Transverse colon (tissue), 4 donors: ENCODE results near the gene PCBP3. TPM values are rescaled to one million over a fixed set of nuclear protein-coding genes. Genes with fewer than 3 reads are reported as not detected.

Experiments
- DNase-seq: peaks from one replicate; pipeline ENCODE4 v3.0.0-alpha.2; 2019
- H3K27ac ChIP-seq, 4 donors: fragments of 200-600 bp; sonication (generic); 2 replicates each; pipeline ENCODE4 v1.5.1; 2016 to 2018; ENCODE audit warnings: inconsistent platforms in 4 of 4
- H3K27me3 ChIP-seq: fragments of 200-600 bp; sonication (generic); 2 replicates; pipeline ENCODE4 v1.5.1; 2017; ENCODE audit warnings: inconsistent platforms
- H3K36me3 ChIP-seq, 4 donors: fragments of 200-600 bp; sonication (generic); 2 replicates each; pipeline ENCODE4 v1.5.1; 2017 to 2019; ENCODE audit warnings: inconsistent platforms in 4 of 4
- H3K4me1 ChIP-seq, 4 donors: fragments of 200-600 bp; sonication (generic); 2 replicates each; pipeline ENCODE4 v1.5.1; 2017 to 2020; ENCODE audit warnings: inconsistent platforms in 4 of 4
- H3K4me3 ChIP-seq, 4 donors: fragments of 200-600 bp; sonication (generic); 1 replicate in 1 of 4; 2 replicates in 3 of 4; pipeline versions ENCODE4 v1.5.1 to v1.6.1; 2017 to 2019; ENCODE audit warnings: inconsistent platforms in 4 of 4
- H3K9me3 ChIP-seq, 2 donors: fragments of 200-600 bp; sonication (generic); 2 replicates each; pipeline ENCODE4 v1.5.1; 2017 to 2019; ENCODE audit warnings: inconsistent platforms in 2 of 2
- EP300 ChIP-seq: sonication (generic); formaldehyde crosslinking; IDR thresholded peaks from one replicate; pipeline ENCODE4 v1.6.1; 2017; ENCODE audit warnings: antibody characterized with exemption, low read depth
- POLR2A ChIP-seq: fragments of 450-650 bp; IDR thresholded peaks from one replicate; pipeline ENCODE4 v1.6.1; 2016; ENCODE audit warnings: antibody characterized with exemption, mild to moderate bottlenecking, moderate library complexity
- POLR2AphosphoS5 ChIP-seq, 3 donors: sonication (generic); formaldehyde crosslinking; IDR thresholded peaks; one replicate each; pipeline ENCODE4 v1.6.1; 2016; ENCODE audit warnings: antibody characterized with exemption in 3 of 3
- WGBS, 2 donors: methylation state at CpG; one replicate each; pipeline ENCODE4 v1.1.5; 2018; ENCODE audit warnings: low coverage in 1 of 2; 5-methylcytosine and 5-hydroxymethylcytosine counted together
- in situ Hi-C, 4 donors: fragments of 200-750 bp; cut with MboI; loops; one replicate each; pipeline versions ENCODE4 v1.15.0 to v1.15.1; 2017; ENCODE audit warnings: low sequenced_read_pairs in 3 of 4, low pct_ligation_motif_present in 1 of 4, low pct_unique_long_range_greater_than_20kb in 1 of 4
- intact Hi-C: fragments of 100-400 bp; cut with DNase I; formaldehyde crosslinking; loops from one replicate; pipeline ENCODE4 v1.15.1; 2023; ENCODE audit warnings: low total_unique reads
- total RNA-seq, 4 donors: library from RNA; depleted of rRNA; stranded (reverse); fragments of >200 nt; gene quantifications; one replicate each; pipeline ENCODE4 v1.1.0, GENCODE V29; 2016
- TF ChIP-seq, protein P1 (sequence below), 5 experiments: fragments of 200-600 bp in 3 of 5; fragments of 450-650 bp in 2 of 5; sonication (generic) in 3 of 5; IDR thresholded peaks; 1 replicate in 2 of 5; 2 replicates in 3 of 5; pipeline ENCODE4 v1.5.1; 2016 to 2017; ENCODE audit warnings: antibody characterized with exemption in 5 of 5, inconsistent platforms in 3 of 5, mild to moderate bottlenecking in 2 of 5, moderate library complexity in 1 of 5

Gene PCBP3
- total RNA-seq, 4 donors from 2014 or later = 0.80 to 7.8 (median 5.3) TPM

DNA sequence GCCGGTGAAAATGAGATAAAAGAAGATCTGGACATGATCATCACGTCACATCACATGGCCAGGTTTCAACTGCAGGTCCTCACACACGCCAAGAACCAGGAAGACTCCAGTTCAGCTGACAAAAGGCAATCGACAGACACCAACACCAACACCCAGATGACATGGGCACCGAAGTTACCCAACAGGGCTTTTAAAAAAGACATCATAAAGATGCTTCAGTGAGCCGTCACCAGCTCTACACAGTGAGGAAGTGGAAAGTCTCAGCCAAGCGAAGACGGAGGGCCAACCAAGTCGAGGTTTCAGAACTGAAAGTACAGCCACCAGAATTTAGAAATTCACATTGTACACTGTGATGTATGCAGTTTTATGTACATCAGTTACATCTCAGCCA, 183.8 kb downstream of the PCBP3 start:
- 72 to 81% methylated on average over 8 to 9 of the region's 9 CpGs for WGBS, 2 donors
- intact Hi-C loops (loop anchor here (10.0 kb wide), 2 partner anchors 232 to 272 kb away; no protein-coding TSS in a partner anchor), in situ Hi-C loops (no loop called here)
- Histone ChIP-seq H3K4me1 (peaks cover 0 to 5% (median 1%) of the 10 kb centered on the region in 4 donors), H3K36me3 (no peaks in the 10 kb centered on the region), H3K27ac (no peak overlapping the region), H3K27me3 (no peaks in the 10 kb centered on the region), H3K4me3 (no peak overlapping the region), H3K9me3 (no peaks in the 10 kb centered on the region)
- no peak for TF ChIP-seq POLR2A
- TF ChIP-seq, protein P1, sequence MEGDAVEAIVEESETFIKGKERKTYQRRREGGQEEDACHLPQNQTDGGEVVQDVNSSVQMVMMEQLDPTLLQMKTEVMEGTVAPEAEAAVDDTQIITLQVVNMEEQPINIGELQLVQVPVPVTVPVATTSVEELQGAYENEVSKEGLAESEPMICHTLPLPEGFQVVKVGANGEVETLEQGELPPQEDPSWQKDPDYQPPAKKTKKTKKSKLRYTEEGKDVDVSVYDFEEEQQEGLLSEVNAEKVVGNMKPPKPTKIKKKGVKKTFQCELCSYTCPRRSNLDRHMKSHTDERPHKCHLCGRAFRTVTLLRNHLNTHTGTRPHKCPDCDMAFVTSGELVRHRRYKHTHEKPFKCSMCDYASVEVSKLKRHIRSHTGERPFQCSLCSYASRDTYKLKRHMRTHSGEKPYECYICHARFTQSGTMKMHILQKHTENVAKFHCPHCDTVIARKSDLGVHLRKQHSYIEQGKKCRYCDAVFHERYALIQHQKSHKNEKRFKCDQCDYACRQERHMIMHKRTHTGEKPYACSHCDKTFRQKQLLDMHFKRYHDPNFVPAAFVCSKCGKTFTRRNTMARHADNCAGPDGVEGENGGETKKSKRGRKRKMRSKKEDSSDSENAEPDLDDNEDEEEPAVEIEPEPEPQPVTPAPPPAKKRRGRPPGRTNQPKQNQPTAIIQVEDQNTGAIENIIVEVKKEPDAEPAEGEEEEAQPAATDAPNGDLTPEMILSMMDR (IDR thresholded peaks at IDR 0.05) = no peak
- TF ChIP-seq EP300 = no peak
- no peak for TF ChIP-seq POLR2AphosphoS5 (IDR thresholded peaks at IDR 0.05)
- DNase-seq = no peak

- Histone ChIP-seq H3K27me3 (no peaks in the 10 kb centered on the region), H3K4me3 (no peak overlapping the region), H3K4me1 (peaks cover 0 to 5% (median 1%) of the 10 kb centered on the region in 4 donors), H3K36me3 (no peaks in the 10 kb centered on the region), H3K27ac (no peak overlapping the region), H3K9me3 (no peaks in the 10 kb centered on the region)
- intact Hi-C loops (loop anchor here (10.0 kb wide), 2 partner anchors 233 to 273 kb away; no protein-coding TSS in a partner anchor), in situ Hi-C loops (no loop called here)
- TF ChIP-seq POLR2A = no peak
- no peak for TF ChIP-seq POLR2AphosphoS5 (IDR thresholded peaks at IDR 0.05)
- TF ChIP-seq, protein P1 (IDR thresholded peaks at IDR 0.05) = no peak
- TF ChIP-seq EP300 = no peak
- 91 to 100% methylated on average over 4 to 11 of the region's 11 CpGs for WGBS, 2 donors
- DNase-seq = no peak
Observed at GRCh38 chr21:45827881-45828579, 184.5 kb downstream of the PCBP3 start.

DNA sequence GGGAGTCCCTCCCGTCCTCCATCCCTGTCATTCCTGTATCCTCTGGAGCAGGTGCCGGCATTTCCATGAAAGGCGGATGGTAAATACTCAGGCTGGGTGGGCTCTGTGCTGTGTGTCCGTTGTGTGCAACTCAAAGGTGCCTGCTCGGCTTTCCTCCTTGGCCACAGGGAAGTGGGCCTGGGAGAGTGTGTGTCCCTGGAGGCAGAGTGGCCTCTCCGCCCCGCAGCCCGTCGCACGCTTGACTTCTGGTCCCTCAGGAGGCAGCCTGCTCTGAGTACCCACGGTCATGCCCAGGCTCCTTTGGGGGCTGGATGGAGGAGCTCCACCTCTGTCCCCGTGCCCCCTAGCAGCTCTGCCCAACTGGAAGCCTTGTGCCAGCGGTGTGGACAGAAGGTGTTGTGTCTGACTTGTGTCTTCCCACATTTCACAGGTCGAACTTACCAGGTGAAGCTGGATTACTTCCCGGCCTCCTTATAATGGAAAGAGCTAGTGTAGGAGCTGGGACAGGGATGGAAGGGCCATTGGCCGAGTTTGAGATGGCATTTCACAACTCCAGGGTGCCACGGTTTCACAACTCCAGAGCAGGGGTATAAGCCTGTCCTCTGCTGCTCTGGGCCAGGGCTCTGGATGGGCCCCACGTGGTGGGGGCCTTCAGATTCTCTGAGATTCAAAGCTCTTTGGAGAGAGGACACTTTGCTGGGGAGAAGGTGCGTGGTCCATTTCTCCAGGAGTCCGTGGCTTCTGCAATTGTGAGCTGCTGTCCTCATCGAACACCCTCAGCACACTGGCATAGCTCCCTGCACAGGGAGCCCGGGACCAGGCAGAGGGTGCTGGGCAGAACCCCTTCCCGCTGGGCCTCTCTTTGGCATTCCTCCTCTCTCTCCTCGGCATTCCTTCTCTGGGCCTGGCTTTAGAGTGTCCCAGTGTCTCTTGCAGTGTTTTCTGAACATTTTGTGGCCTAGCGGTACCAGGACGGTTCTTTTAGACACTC, 185.3 kb downstream of the PCBP3 start:
- intact Hi-C loops (loop anchor here (10.0 kb wide), 2 partner anchors 234 to 274 kb away; no protein-coding TSS in a partner anchor), in situ Hi-C loops (no loop called here)
- Histone ChIP-seq H3K36me3 (no peaks in the 10 kb centered on the region), H3K9me3 (no peaks in the 10 kb centered on the region), H3K27me3 (no peaks in the 10 kb centered on the region), H3K4me1 (peaks cover 0 to 5% (median 1%) of the 10 kb centered on the region in 4 donors), H3K4me3 (no peak overlapping the region), H3K27ac (no peak overlapping the region)
- 91% methylated on average over 26 of the region's 26 CpGs; no CpG with 5 or more reads in 1 of the 2 donors for WGBS, 2 donors
- no peak for DNase-seq
- TF ChIP-seq EP300 = no peak
- TF ChIP-seq POLR2A = no peak
- TF ChIP-seq POLR2AphosphoS5 (IDR thresholded peaks at IDR 0.05) = no peak
- TF ChIP-seq, protein P1 (IDR thresholded peaks at IDR 0.05) = no peak

DNA sequence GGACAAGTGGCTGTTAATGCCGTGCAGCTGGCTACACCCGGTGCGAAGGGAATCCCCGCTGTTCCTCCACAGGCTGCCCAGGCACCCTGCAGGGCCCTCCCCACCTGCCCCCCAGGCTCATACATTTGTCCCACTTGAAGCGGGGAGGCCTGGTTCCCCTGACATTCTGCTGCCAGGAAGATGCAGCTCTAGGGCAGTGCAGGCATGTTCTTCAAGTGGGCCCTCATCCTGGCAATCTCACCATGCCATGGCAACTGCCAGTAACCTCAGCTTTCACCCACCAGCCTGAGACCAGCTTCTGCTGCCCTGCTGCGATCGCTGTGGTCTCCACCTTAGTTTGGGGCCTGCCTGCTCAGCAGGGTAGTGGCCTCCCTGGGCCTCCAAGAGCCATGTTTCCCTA, 186.1 kb downstream of the PCBP3 start:
- in situ Hi-C loops = no loop called here
- no peak overlapping the region for H3K27ac ChIP-seq

More for the DNA sequence above, 186.1 kb downstream of the PCBP3 start:
- Histone ChIP-seq H3K4me3 (no peak overlapping the region), H3K27me3 (no peaks in the 10 kb centered on the region), H3K4me1 (peaks cover 0 to 5% (median 1%) of the 10 kb centered on the region in 4 donors), H3K9me3 (no peaks in the 10 kb centered on the region), H3K36me3 (no peaks in the 10 kb centered on the region)
- WGBS, 2 donors = 82% methylated on average over 7 of the region's 7 CpGs; no CpG with 5 or more reads in 1 of the 2 donors
- DNase-seq = no peak
- TF ChIP-seq EP300 (no peak), POLR2A (no peak), POLR2AphosphoS5 (IDR thresholded peaks at IDR 0.05) (no peak)
- TF ChIP-seq, protein P1 (IDR thresholded peaks at IDR 0.05) = no peak
- intact Hi-C loops = loop anchor here (10.0 kb wide), 2 partner anchors 235 to 275 kb away; no protein-coding TSS in a partner anchor
